OCI-LY7 (cell line): Measurements from ENCODE around the gene VPS13C. TPM values are rescaled to one million over a fixed set of nuclear protein-coding genes. Genes with fewer than 3 reads are reported as not detected.

Experiments used
- BruUV-seq: library from RNA; stranded (reverse); fragments of 400-500 nt; replicated peaks from 2 replicates; lab custom pipeline; 2021; lab: Mats Ljungman, UMichigan
- CTCF ChIA-PET: fragments of 300-600 bp; sonication (Branson Sonifier 250); formaldehyde crosslinking; loops from one replicate; lab custom pipeline; 2022; ENCODE audit warnings: antibody characterized with exemption; ENCODE audit not compliant: unreplicated experiment; lab: Charles Lee
- POLR2A ChIA-PET: fragments of 300-600 bp; sonication (Branson Sonifier 250); formaldehyde crosslinking; loops from one replicate; lab custom pipeline; 2022; ENCODE audit warnings: antibody characterized with exemption; lab: Charles Lee
- DNase-seq: peaks from one replicate; pipeline ENCODE4 v3.0.0-alpha.2; 2015; ENCODE audit warnings: low spot score
- H2AFZ ChIP-seq: fragments of 200-600 bp; sonication (generic), shearing (Covaris generic); 2 replicates; pipeline ENCODE4 v1.6.1; 2014; ENCODE audit warnings: mild to moderate bottlenecking, antibody characterized with exemption, low read length, moderate library complexity
- H3K27ac ChIP-seq: fragments of 200-600 bp; sonication (generic); 2 replicates; pipeline ENCODE4 v1.5.1; 2014; ENCODE audit warnings: mixed run types, low read depth, mild to moderate bottlenecking, moderate library complexity, low read length, inconsistent platforms; ENCODE audit not compliant: poor library complexity, severe bottlenecking
- H3K36me3 ChIP-seq: fragments of 200-600 bp; sonication (generic); 2 replicates; pipeline ENCODE4 v1.6.1; 2014; ENCODE audit warnings: mild to moderate bottlenecking, antibody characterized with exemption, low read length, moderate library complexity, mixed read lengths; ENCODE audit not compliant: insufficient read depth
- H3K4me1 ChIP-seq: fragments of 200-600 bp; sonication (generic); 2 replicates; pipeline ENCODE4 v1.5.1; 2014; ENCODE audit warnings: mild to moderate bottlenecking, low read length; ENCODE audit not compliant: insufficient read depth, poor library complexity, severe bottlenecking
- H3K4me2 ChIP-seq: fragments of 200-600 bp; sonication (generic); 2 replicates; pipeline ENCODE4 v1.6.1; 2014; ENCODE audit warnings: mild to moderate bottlenecking, low read length
- H3K4me3 ChIP-seq: fragments of 200-600 bp; sonication (generic); 2 replicates; pipeline ENCODE4 v1.5.1; 2014; ENCODE audit warnings: mild to moderate bottlenecking, low read depth, low read length; ENCODE audit not compliant: poor library complexity, severe bottlenecking
- H3K79me2 ChIP-seq: fragments of 200-600 bp; sonication (generic); 2 replicates; pipeline ENCODE4 v1.6.1; 2016; ENCODE audit warnings: low read depth, mild to moderate bottlenecking, low read length, moderate library complexity, mixed read lengths; ENCODE audit not compliant: insufficient read depth
- H3K9me2 ChIP-seq: fragments of 200-600 bp; sonication (generic); 2 replicates; pipeline ENCODE4 v1.6.1; 2016; ENCODE audit warnings: mild to moderate bottlenecking, low read length, mixed read lengths; ENCODE audit not compliant: insufficient read depth
- H3K9me3 ChIP-seq: fragments of 200-600 bp; sonication (generic); 2 replicates; pipeline ENCODE4 v1.6.1; 2014; ENCODE audit warnings: mild to moderate bottlenecking, mixed run types, low read length, mixed read lengths
- H4K20me1 ChIP-seq: fragments of 200-600 bp; sonication (generic); 2 replicates; pipeline ENCODE4 v1.6.1; 2014; ENCODE audit warnings: mild to moderate bottlenecking, antibody characterized with exemption, low read length, moderate library complexity, mixed read lengths; ENCODE audit not compliant: insufficient read depth
- CTCF ChIP-seq: fragments of 200-600 bp; sonication (generic); conservative IDR thresholded peaks from 2 replicates; pipeline ENCODE4 v1.5.1; 2014; ENCODE audit warnings: mild to moderate bottlenecking, antibody characterized with exemption, low read length, moderate library complexity, mixed read lengths
- EZH2phosphoT487 ChIP-seq: fragments of 200-600 bp; sonication (generic); IDR thresholded peaks from 2 replicates; pipeline ENCODE4 v1.6.1; 2018; ENCODE audit warnings: low read depth, borderline replicate concordance, mild to moderate bottlenecking, mixed run types, antibody characterized with exemption, low read length, moderate library complexity, mixed read lengths
- intact Hi-C: fragments of 100-400 bp; cut with micrococcal nuclease; formaldehyde crosslinking; loops from one replicate; pipeline ENCODE4 v1.10.0; 2022; ENCODE audit not compliant: unreplicated experiment
- total RNA-seq, 2 experiments: library from RNA; depleted of rRNA in 1 of 2; stranded (reverse); fragments of >200 nt in 1 of 2; shearing (Covaris generic) in 1 of 2; gene quantifications; 2 replicates each; pipeline ENCODE4 v1.2.3, GENCODE V29; 2014 to 2022

Gene VPS13C
- total RNA-seq, 2 experiments from 2014 or later: 44.4 to 60.6 TPM

GRCh38 chr15:61861962-61862361, 198.3 kb downstream of the VPS13C start:
- DNase-seq: no peak
- Histone ChIP-seq H3K36me3 (no peaks in the 10 kb centered on the region), H3K9me2 (no peaks in the 10 kb centered on the region), H3K27ac (no peak overlapping the region), H3K9me3 (no peaks in the 10 kb centered on the region), H4K20me1 (no peaks in the 10 kb centered on the region), H3K79me2 (no peaks in the 10 kb centered on the region), H3K4me2 (no peak overlapping the region), H2AFZ (no peak overlapping the region), H3K4me3 (no peak overlapping the region), H3K4me1 (peaks cover 11% of the 10 kb centered on the region)
- POLR2A ChIA-PET: no interaction called here
- TF ChIP-seq EZH2phosphoT487 (no peak), CTCF (no peak)
- CTCF ChIA-PET: no interaction called here
- BruUV-seq: no TSS peak
- intact Hi-C loops: no loop called here

DNA sequence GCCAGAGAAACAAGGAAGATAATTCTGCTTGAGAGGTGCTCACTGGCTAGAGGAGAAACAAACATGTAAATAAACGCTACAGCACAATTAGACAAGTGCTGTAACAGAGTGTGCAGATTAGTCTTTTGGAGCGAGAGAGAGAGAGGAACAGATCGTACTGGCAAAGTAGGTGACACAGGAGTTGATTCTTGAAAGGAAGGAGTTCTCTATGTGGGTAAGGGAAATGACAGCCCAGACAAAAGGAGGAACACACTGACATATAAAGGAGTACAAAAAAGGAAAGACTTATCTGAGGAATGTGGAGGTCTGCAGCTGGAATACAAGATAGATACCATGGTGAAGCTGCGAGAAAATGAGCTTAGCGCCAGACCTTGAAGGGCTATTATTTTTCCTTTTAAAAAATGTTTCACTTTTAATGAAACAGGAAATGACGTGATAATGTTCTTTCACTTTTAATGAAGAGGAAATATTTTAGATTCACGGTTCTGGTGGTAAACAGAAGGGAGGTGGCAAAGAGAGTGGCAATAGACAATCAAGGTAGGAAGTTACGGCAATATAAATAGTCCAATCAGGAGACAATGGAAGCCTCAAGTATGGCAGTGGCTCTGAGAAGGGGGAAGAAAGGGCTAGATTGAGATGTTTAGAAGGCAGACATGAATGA, 202.9 kb downstream of the VPS13C start:
- no peaks in the 10 kb centered on the region for H3K79me2 ChIP-seq
- H2AFZ ChIP-seq: 0 out of 2 replicates have a peak overlapping the region, but pooled peaks have one; percentile 5
- peaks cover 11% of the 10 kb centered on the region for H3K4me1 ChIP-seq
- ChIA-PET CTCF (no interaction called here), POLR2A (interaction anchor here (0.7 to 0.8 kb wide), 3 partner anchors 11 to 1394 kb away, joined by 3 to 6 read pairs (median 3); no protein-coding TSS in a partner anchor)
- BruUV-seq: no TSS peak
- no peaks in the 10 kb centered on the region for H4K20me1 ChIP-seq
- no peaks in the 10 kb centered on the region for H3K9me2 ChIP-seq
- peak overlapping the region; percentile 39 for H3K4me3 ChIP-seq
- no peak overlapping the region for H3K27ac ChIP-seq
- peak; percentile 29 for DNase-seq
- TF ChIP-seq CTCF (no peak), EZH2phosphoT487 (no peak)
- H3K36me3 ChIP-seq: peaks cover 8% of the 10 kb centered on the region
- H3K4me2 ChIP-seq: peak overlapping the region; percentile 48
- no peaks in the 10 kb centered on the region for H3K9me3 ChIP-seq
- intact Hi-C loops: no loop called here

GRCh38 chr15:61856295-61856694, 204.0 kb downstream of the VPS13C start:
- H3K79me2 ChIP-seq: no peaks in the 10 kb centered on the region
- CTCF ChIA-PET: no interaction called here
- H3K36me3 ChIP-seq: peaks cover 8% of the 10 kb centered on the region
- POLR2A ChIA-PET: interaction anchor here (0.7 kb wide), 2 partner anchors 329 to 1393 kb away, joined by 3 to 6 read pairs; no protein-coding TSS in a partner anchor
- TF ChIP-seq CTCF: no peak
- TF ChIP-seq EZH2phosphoT487: no peak
- no peak for DNase-seq
- no peak overlapping the region for H3K27ac ChIP-seq
- H3K9me2 ChIP-seq: no peaks in the 10 kb centered on the region
- H3K4me3 ChIP-seq: no peak overlapping the region
- H3K4me2 ChIP-seq: no peak overlapping the region
- H3K9me3 ChIP-seq: no peaks in the 10 kb centered on the region
- intact Hi-C loops: no loop called here
- H2AFZ ChIP-seq: no peak overlapping the region
- H3K4me1 ChIP-seq: peaks cover 11% of the 10 kb centered on the region
- no peaks in the 10 kb centered on the region for H4K20me1 ChIP-seq
- BruUV-seq: no TSS peak
